HG02678 (cell line): ENCODE data around the gene ALS2CL.

ENCODE experiments used
- ATAC-seq: cut with Tn5 transposase; IDR thresholded peaks from one replicate; pipeline ENCODE4 v1.9.1; 2021; ENCODE audit warnings: mild to moderate bottlenecking, moderate library complexity; ENCODE audit not compliant: unreplicated experiment

ALS2CL gene

DNA sequence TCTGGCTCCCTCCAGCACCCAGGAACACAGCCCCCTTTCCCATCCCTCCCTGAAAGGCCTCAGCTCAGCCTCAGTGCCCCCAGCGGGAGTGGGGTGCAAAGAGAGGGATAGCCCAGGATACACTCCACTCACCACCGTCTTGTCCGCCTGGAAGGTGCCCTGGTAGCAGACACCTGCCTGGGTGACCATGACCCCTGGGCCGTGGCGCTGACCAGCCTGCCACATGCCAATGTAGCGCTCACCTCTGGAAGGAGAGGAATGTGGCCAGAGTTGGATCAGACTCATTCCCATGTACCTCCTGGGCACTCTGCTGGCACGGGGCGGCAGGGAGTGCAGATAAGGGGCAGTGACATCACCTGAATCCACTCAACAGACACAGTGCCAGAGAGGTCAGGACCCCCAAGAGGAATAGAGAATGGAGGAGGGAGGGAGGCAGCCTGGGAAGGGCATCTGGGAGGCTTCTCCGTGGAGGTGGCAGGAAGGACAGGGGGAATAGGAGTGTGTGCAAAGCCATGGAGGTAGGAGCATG, 13.1 kb downstream of the ALS2CL start:
- no peak for ATAC-seq

DNA sequence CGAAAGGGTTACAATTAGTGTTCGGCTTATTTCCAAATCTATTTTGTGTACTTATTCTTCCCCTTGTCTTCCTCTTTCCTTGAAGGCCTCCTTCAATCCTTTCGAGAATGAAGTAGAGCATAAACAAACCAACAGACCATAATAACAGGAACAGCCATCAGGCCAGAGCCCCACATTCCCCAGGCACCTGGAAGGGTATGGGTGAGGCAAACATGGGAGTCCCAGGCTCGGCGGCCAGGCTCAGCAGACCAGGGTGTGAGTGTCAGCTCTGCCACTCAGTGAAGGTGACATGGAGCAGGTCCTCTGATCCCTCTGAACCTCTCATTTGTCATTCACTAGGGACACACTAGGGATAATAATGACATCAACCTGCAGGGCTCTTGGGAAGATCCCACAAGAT, 13.8 kb downstream of the ALS2CL start:
- ATAC-seq = no peak

DNA sequence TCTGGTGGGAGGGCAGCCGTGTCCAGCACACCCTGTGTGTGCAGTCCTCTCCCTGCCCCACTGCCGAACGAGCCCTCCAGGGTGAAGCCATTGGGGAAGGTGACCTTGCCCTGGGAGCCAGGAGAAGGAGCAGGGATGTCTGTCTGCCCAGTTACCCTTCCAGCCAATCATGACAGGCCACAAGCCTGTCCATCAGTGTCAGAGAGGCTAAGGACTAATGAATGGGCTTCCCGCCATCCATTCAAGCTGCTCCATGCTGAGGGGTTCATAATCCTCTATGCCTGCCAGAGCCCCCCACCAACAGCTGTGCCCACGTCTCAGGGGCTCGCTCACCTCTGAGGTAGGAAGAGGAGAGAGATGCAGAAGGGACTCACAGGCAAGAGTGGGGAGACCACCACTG, 15.2 kb downstream of the ALS2CL start:
- no peak for ATAC-seq

DNA sequence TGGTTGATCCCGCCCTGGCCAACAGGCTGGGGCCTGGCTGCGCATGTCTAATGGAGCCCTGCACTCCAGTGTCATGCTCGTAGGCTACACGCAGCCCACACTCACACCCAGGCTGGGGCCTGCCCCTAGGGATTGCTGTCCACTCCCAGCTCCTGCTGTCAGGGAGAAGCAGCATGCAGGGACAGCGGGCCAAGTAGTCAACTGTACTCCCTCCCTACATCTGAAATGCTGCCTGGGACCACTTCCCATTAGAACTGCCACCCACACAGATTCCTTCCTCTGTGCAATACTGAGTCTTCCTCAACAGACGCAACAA, 16.1 kb downstream of the ALS2CL start:
- no peak for ATAC-seq

DNA sequence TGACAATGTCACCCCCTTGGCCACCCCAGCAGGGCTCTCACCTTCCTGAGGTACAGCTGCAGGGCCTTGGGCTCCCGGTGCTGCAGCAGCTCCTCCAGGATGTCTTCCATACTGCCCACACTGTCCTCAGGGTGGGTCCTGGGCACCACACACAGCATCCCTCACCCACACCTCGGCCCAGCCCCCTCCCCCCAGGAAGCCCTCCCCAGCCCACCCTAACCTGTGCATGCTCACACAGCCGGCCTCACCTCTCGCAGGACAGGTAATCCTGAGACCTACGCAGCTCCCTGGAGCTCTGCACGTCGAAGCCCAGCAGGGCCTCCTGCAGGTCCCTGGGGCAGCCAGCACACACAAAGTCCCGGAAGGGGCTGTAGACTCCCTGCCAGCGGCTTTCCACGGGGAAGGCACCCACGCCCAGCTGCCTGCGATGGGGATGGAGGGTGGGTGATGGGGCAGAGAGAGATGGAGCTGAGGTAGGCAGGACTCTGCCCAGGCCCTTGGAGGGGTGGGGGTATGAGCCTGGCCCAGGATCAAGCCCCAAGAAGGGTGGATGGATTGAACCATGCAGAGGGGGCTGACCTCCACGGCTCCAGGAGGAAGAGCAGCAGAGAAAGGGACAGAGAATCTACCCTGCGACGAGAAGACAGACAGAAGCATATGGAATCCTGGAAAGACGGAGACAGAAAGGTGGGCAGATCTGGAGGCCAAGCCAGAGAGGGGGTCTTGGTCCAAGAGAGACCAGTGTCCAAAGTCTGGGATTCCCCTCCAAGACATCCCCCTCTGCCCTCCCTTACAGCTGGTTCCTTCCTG, 16.7 kb downstream of the ALS2CL start:
- no peak for ATAC-seq

DNA sequence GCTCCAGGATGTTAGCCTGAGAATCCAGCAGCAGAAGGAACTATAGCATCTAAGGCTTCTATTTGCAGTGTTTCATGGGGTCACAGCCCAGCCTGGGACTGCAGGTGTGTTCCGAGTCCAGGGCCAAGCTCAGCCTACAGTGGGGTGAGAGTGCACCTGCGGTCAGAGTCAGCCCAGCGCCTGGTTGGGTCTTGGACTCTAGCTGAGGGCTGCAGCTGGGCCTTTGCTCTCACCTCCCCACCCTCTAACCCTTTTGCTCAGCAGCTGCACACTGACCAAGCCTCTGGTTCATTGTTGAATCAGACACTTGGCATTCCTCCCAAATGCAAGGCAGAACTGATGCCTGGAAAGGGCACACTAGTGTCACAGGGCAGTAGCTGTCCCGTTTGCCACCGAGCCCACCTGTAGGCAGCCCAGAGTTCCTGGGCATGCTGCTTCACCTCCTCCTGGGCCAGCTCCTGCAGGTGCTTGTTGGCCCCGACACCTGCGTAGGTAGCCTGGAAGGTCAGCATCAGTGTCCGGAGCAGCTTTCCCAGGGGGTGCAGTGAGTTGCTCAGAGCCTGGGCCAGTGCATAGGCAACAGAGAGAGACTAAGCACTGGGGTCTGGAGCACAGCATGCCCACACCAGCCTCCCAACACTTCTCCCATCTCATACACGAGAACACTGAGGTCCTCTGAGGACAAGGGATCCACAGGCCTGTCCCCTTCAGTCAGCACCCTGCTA, 17.5 kb downstream of the ALS2CL start:
- no peak for ATAC-seq

DNA sequence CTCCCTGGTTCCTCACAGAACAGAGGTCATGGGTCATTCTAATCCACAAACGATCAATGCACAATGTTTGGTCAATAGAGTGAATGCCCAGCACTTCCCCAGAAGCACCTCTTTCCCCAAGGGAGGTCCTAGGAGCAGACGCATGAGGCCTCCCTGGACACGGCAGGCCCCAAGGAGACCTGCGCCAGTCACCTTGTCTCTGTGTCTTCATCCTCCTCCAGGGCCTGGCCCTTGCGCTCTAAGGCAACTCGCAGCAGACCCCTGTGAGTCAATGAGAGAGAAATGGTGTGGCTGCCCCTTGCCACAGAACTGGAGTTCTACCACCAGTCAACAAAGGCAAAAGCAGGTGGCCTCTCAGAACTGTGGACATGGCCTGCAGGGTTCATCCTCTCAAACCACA, 18.1 kb downstream of the ALS2CL start:
- ATAC-seq = no peak

DNA sequence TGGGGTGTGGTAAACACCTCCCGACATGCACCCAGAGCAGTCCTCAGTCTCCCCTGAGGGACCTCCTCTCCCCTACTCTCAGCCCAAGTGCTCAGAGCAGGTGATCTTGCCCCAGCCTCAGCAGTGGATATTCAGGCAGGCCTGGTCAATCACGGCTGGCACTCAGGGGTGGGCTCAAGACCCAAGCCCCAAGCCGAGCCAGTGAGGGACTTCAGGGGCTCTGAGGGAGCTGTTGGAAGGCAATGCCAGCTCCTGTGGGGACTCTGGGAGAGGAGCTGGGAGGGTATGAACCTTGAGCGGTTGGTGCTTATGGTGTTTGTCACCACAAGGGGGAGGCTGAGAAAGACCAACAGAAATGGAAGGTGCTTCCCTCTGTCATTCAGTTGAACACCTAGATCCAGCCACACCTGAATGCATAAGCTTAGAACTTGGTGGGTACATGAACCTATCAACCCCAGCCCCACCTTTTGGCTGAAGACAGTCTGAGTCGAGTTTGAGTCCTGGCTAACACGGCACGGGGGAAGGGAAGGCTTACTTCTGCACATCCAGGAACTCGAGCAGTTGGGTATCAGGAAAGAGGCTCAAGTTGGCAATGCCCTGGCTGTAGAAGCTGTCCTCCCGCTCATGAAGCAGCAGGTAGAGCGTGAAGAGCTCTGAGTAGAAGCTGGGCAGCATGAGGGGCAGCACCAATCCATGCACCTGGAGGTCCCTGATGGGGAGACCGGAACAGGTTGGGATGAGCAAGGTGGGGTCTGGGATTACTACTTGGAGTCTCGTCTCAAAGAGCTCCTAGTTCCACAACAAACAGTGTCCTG, 19.2 kb downstream of the ALS2CL start:
- no peak for ATAC-seq

DNA sequence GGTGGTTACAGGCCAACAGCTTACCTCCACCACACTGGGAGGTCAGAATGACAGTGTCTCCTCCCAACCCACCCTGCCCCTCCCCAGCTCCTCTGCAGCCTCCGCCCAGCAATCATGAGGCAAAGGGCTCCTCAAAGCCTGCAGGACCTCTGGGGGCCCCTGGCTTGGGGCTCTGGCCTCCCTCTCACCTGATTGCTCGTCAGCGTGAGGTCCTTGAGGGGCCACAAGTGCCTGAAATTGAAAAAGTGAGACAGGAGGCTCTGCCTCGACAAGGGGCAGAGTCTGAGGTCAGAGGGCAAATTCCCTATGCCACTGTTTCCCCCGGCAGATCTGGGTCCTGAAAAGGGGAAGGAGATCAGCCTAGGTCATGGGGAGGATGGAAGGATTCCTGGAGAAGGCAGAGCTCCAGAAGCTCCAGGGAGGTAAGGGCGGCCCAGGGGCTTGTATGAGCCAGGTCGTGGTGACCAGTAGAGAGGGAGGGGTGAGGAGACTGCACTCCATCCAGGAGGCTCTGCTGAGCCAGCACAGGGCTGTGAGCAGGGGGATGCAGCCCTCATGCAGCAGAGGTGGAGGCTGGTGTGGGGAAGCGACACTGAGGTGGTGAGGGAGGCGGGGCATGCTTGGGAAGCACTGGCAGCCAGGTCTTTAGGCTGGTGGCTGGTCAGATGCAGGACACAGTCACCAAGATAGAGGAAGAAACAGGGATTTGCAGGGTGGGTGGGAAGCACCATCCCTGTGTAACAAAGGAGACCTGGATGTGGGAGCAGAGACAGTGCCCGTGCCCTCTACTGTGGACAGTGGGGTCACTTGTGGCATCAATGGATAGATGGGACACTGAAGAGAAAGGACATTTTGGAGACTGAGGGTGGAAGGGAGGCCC, 20.1 kb downstream of the ALS2CL start:
- no peak for ATAC-seq

DNA sequence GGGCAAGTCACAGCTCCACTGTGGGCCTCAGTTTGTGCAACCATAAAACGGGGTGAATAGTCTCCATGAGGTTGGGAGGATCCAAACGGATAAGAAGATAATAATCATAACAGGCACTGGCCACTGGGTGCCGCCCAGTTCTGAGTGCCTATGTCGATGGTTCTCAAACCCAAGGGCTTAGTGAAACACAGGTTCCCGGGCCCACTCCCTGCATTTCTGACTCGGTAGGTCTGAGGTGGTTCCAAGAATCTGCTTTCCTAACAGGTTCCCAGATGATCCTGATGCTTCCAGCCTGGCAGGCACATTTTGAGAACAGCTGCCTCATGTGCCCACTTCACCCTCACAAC, 21.2 kb downstream of the ALS2CL start:
- no peak for ATAC-seq

DNA sequence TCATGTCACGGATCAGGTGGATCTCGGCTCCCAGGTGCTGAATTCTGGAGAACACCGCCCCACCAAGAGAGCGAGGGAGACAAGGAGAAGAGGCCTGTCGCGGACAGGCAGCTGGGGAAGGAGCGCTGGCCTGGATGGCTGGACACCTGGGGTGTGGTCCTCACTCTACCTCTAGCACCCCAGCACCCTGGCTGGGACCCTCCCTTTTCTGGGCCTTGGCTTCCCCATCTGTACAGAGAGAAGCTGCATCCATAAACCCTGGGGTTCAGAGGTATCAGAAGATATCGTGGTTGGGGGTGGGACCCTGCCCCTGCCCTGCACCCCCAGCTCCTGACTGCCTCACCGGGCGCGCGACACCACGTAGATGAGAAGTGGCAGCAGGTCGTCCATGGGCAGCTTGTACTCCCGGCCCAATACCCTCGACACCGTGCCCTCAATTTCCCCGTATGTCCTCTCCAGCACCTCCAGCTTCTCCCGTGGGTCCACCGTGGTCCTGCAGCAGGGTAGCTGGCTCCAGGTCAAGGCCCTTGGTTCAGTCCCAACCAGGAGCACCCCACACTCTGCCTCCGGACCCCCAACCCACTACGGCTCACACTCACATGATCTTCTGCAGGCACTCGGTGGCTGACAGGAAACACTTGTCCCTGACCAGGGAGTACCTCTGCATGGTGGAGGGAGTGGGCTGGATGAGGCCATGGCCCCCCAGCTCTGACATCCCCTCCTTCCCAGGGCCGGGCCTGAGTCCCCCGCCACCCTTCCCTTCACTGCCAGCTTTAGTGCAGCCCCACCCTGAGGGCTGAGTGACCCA, 21.7 kb downstream of the ALS2CL start:
- no peak for ATAC-seq

DNA sequence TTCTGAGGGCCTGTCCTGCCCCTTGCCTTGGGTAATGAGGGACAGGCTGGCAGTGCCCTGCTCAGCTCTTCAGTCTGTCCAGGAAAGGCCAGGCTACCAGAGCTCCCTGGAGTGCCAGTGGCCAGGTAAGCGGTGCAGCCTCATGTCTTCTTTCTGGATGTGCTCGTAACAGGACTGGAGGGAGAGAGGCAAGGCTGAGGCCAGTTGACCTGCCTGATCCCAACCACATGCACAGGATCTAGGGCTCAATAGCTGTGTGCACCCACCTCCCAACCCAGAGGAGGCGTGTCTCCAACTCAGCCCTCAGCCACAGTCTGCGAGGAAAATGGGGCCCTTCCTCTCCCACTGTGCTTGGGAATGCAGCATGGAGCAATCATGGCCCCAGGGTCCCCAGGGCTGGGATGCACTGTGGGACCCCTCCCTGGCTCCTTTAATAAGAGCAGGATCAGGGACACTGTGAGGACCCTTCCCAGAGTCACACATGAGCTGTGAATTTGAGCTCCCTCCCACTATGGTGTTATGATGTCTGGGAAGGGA, 22.5 kb downstream of the ALS2CL start:
- ATAC-seq = no peak

DNA sequence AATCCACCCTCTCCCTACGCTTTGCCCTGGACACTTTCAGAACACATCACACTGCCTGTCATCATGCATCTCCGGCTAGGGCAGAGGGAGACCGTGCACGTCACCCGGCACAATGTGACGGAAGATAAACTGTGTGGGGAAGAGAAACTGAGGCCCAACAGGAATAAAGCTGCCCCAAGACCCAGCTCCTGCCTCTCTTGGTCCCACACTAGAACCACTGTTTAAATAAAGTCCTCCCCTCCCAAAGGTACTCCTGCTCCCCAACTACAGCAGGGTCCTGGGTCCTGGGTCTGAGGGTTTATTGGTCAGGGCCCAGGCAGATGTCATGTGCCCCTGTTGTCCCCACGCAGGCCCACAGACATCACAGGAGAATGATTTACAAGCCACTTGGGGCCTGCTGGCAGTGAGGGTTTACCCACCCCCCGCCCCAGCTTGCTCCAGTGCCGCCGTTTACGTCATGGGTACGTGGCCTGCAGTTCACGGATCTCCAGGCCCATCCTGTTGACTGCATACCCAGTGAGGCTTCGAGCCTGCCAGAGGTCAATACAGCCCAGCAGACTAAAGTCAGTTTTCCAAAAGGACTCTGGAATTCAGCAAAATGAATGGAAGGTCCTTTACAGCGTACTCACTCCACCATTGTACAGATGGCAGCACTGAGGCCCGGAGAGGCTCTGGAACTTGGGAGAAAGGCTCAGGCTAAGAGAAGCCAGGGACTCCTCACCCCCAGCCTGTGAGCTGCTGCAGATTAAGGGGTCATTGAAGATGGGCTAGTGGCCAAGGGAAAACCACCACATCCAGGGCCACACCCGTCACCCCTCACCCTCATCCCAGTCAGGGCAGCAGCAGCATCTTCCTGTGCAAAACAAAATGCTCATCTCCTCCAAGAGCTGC, 23.2 kb downstream of the ALS2CL start:
- no peak for ATAC-seq

DNA sequence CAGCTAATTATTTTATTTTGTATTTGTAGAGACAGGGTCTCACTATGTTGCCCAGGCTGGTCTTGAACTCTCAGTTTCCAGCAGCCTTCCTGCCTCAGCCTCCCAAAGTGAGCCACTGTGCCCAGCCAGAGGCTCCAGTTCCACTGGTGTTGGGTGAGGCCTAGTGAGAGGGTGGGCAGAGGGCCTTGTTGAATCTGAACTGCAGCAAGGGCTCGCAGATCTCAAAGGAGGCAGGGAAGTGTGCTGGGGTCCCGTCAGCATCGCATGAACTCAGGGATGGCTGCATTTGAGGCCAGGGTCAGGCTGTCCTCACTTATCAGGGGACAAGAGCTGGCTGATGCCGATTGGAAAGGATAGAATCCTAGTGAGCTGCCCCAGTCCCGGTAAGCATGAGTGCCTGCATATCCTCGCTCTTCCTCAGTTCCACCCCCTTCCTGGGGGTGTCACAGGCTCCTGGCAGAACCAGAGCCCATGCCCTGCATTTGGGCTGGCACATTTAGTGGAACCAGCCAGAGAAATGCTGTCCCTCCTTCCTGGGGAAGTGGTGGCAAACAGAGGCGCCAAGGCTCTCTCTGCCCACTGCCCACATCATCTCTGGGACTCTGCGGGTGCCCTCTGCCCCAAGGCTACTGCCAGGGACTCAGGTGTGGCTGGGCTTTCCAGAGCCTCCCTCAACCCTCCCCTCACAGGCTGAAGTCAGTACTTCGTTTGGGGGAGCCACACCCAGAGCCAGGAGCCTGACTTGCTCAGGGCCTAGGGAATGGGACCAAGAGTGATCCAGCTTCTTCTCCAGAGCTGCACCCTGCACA, 24.1 kb downstream of the ALS2CL start:
- no peak for ATAC-seq

DNA sequence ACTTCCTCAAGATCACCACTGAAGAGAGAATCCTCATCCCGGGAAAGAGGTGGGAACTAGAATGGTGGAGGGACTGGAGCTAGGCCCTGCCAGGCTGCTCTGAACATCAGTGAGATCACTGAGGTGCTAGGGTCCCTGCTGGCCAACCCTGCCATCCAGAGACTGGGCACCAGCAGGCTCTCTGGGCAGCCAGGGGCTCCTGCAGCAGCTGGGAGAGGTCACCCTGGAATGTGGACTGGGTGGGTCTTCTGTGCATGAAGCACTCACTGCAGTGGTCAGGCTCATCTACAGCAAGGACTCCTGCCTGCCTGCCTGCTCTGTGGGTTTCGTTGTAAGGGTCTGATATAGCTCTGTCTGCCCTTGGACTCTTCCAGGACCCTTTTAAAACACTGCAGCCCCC, 24.9 kb downstream of the ALS2CL start:
- no peak for ATAC-seq

DNA sequence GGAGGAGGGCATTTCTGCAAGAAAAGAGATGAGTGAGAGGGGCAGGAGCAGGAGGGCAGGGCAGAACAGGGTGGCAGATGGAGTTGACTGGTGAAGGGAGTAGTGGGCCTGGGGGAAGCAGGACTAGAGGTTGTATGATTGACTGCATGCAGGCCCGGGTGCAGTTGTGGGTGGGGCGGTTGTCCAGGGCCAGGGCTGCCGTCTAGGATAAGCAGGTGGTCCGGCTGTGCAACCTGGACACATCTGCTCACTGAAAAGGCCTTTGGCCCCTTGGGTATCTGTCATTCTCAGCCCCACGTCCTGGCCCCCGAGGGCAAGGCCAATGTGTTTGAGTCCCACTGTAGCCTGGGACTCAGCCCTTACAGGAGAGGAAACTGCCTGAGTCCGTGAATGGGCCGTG, 25.4 kb downstream of the ALS2CL start:
- no peak for ATAC-seq

DNA sequence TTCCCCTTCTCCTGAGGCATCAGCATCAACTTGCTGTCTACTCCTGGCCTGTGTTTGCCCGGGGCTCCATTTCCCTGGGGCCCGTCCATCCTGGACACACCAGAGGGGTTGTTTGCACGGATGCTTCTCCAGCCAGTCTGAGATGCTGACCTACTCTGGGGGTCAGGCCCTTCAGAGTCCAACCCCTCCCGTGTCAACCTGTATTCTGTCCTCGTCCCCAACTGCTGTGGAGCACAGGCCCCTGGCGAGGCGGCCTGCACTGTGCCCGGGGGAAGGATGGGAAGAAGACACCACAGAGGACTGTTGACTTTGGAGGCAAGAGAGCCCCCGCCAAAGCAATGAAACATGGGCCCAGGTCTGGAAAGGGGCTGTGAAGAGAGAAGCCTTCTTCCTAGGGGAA, 25.8 kb downstream of the ALS2CL start:
- no peak for ATAC-seq
